ENCODE results near the gene SIRT2.

GRCh38 chr19:38836159-38836982, 63.0 kb downstream of the SIRT2 start:
- TF ChIP-seq RAD21 (conservative IDR thresholded peaks at IDR 0.05) (no peak), CTCF (IDR thresholded peaks at IDR 0.05; ENCODE audit: poor library complexity, severe bottlenecking) (no peak), SMC3 (conservative IDR thresholded peaks at IDR 0.05; ENCODE audit: poor library complexity) (no peak), TAF1 (IDR thresholded peaks at IDR 0.05; ENCODE audit: low read depth) (no peak), EZH2 (IDR thresholded peaks at IDR 0.05; ENCODE audit: borderline replicate concordance, insufficient read depth, low read length, poor library complexity, severe bottlenecking) (no peak), POLR2AphosphoS5 (IDR thresholded peaks at IDR 0.05) (no peak), MXI1 (conservative IDR thresholded peaks at IDR 0.05; ENCODE audit: poor library complexity, severe bottlenecking) (no peak)
